HG03442 (cell line): Measurements from ENCODE around the gene B9D2.
"Not testable (repeated sequence)": the region's sequence is repeated elsewhere in the genome, so short reads cannot be mapped to it uniquely, and the experiment has no call there.

Source experiments
- ATAC-seq: cut with Tn5 transposase; IDR thresholded peaks from one replicate; pipeline ENCODE4 v1.9.1; 2021; ENCODE audit warnings: mild to moderate bottlenecking, moderate library complexity; ENCODE audit not compliant: unreplicated experiment

B9D2 gene

GRCh38 chr19:41356984-41357739, 6.8 kb downstream of the B9D2 start:
- ATAC-seq, result no peak

- ATAC-seq, result no peak
Observed at GRCh38 chr19:41355802-41356201, 8.1 kb downstream of the B9D2 start.

- no peak for ATAC-seq
Observed at GRCh38 chr19:41355035-41355434, 8.9 kb downstream of the B9D2 start.

- ATAC-seq, result no peak
Observed at GRCh38 chr19:41354343-41354953, 9.5 kb downstream of the B9D2 start.

- peak; percentile 44 for ATAC-seq
Observed at GRCh38 chr19:41353466-41354342, 10.2 kb downstream of the B9D2 start, which contains the start of gene TGFB1. Gene TGFB1, minus strand, starts transcription at chr19:41353922. Its CDS starts 878 bp downstream, at chr19:41353044.

- no peak for ATAC-seq
Observed at GRCh38 chr19:41352609-41353465, 11.1 kb downstream of the B9D2 start.

- no peak for ATAC-seq
Observed at GRCh38 chr19:41352279-41352608, 11.7 kb downstream of the B9D2 start.

- peak; percentile 26 for ATAC-seq
Observed at GRCh38 chr19:41351339-41352245, 12.4 kb downstream of the B9D2 start.

- ATAC-seq, result no peak
Observed at GRCh38 chr19:41350735-41351338, 13.1 kb downstream of the B9D2 start.

- ATAC-seq, result not testable (repeated sequence)
Observed at GRCh38 chr19:41346916-41347315, 17.0 kb downstream of the B9D2 start.

- ATAC-seq, result no peak
Observed at GRCh38 chr19:41344162-41344561, 19.8 kb downstream of the B9D2 start.

- no peak for ATAC-seq
Observed at GRCh38 chr19:41341669-41342490, 22.1 kb downstream of the B9D2 start.

- no peak for ATAC-seq
Observed at GRCh38 chr19:41339936-41340335, 24.0 kb downstream of the B9D2 start.

- no peak for ATAC-seq
Observed at GRCh38 chr19:41335467-41335866, 28.5 kb downstream of the B9D2 start.

GRCh38 chr19:41334793-41335192, 29.2 kb downstream of the B9D2 start:
- no peak for ATAC-seq

- ATAC-seq, result no peak
Observed at GRCh38 chr19:41332468-41332867, 31.5 kb downstream of the B9D2 start.

- ATAC-seq, result no peak
Observed at GRCh38 chr19:41332000-41332399, 31.9 kb downstream of the B9D2 start.

- ATAC-seq, result no peak
Observed at GRCh38 chr19:41330946-41331678, 32.8 kb downstream of the B9D2 start.
